NCI-H524 (cell line): ENCODE data around the gene IDH2.
"Not testable (repeated sequence)": the region's sequence is repeated elsewhere in the genome, so short reads cannot be mapped to it uniquely, and the experiment has no call there.

ENCODE experiments used
- DNase-seq, 2 experiments: peaks; one replicate each; lab custom pipeline; 2025; lab: John Stamatoyannopoulos, UW

The IDH2 gene

DNA sequence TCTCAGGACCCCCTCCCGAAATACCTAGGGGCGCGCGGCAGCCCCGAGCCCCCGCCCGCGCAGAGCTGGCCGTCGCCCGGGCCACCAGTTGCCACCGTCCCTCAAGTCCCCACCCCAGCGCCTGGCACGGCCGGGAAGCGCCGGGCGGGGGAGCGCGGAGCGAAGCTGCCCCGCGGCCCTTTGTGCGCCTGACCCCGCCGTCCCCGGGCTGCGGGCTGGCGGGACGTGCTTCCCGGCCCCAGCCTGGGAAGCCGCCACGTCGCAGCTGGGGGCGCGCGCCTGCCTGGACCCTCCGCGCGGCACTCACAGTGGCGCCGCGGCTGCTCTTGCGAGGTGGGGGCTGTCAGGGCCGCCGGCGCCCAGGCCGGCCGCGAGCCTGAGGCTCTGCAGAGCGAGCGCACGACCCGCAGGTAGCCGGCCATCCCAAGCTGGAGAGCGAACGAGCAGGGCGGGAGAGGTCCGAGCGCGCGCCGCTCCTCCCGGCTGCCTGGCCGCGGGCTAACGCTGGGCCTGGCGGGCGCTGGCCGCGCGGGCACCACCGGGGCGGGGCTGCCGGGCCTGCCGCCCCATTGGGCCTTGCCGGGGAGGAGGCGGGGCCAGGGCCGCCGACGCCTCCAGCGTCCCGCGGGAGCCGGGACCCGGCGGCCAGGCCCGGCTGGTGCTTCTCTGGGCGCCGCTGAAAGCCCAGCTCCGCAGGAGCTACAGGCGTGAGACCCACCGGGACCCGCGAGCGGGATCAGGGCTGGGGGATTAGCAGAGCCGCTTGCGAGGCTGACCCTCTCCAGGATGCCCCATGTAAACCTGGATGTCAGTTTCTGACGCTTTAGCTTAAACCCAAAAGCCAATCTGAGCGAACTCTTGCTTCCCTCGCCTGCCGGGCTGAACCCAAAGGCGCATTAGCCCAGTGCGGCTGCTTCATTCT is at the start of gene IDH2:
IDH2 (minus strand) TSS at position 500 of the 922 bp plus-strand sequence; CDS start at position 422, 78 bp downstream.
- peak; percentile 85 to 89 for DNase-seq

DNA sequence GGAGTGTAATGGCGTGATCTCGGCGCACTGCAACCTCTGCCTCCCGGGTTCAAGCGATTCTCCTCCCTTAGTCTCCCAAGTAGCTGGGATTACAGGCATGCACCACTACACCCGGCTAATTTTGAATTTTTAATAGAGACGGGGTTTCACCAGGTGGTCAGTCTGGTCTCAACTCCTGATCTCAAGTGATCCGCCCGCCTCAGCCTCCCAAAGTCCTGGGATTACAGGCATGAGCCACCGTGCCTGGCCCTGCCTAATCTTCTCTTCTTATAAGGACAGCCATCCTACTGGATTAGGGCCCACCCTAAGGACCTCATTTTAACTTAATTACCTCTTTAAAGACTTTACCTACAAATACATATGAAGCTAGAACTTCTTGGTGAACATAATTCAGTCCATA is 48.3 kb upstream of the IDH2 start:
- not testable (repeated sequence) for DNase-seq

DNA sequence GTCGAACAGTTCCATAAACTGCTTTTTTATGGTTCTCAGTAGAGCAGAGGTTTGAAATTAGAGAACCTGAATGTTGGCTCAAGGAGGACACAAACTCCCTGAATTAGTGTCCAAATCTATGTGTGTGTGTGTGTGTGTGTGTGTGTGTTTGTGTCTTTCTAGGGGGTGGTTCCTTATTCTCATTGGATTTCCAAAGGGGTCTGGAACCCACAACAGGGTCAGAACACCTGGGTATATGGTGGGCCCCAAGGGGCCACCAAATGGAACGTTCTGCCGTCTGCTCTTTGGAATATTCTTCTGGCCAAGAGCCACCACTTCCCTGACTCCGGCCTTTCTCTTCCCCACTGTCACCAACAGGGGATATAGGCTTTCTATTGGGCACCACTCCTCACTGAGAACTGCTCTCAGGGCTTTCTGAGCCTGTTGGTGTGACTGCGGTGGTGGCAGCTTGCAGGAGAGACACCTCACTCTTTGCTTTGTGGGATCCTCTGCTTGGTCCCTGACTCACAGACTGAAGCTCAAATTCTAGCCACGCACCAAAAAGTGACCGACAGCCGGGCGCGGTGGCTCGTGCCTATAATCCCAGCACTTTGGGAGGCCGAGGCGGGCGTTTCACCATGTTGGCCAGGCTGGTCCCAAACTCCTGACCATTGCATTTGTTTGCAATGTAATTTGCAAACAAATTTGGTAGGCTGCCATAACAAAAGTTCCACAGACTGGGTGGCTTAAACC is 47.5 kb upstream of the IDH2 start:
- DNase-seq: no peak

DNA sequence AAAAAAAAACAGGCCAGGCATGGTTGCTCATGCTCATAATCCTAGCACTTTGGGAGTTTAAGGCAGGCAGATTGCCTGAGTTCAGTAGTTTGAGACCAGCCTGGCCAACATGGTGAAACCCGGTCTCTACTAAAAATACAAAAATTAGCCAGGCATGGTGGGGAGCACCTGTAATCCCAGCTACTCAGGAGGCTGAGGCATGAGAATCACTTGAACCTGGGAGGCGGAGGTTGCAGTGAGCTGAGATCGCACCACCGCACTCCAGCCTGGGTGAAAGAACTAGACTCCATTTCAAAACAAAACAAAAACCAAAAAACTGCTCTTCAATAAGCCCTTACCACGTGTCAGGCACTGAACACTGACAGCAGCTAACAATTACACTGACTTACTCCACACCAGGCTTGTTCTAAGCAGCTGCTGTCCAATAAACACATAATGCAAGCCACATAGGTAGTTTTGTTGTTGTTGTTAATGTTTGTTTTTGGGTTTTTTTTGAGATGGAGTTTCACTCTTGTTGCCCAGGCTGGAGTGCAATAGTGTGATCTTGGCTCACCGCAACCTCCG is 44.0 kb upstream of the IDH2 start:
- not testable (repeated sequence) for DNase-seq

DNA sequence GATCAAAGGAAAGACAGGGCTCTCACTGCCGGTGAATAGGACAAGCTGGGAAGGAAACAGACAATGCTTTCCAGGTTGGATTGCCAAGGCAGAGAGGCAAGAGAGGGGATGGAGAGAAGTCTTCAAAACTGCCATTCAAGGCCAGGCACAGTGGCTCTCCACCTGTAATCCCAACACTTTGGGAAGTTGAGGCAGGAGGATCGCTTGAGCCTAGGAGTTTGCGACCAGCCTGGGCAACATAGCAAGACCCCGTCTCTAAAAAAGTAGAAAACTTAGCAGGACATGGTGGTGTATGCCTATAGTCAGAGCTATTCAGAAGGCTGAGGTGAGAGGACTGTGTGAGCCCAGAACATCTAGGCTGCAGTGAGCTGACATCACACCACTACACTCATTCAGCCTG is 43.5 kb upstream of the IDH2 start:
- no peak for DNase-seq

DNA sequence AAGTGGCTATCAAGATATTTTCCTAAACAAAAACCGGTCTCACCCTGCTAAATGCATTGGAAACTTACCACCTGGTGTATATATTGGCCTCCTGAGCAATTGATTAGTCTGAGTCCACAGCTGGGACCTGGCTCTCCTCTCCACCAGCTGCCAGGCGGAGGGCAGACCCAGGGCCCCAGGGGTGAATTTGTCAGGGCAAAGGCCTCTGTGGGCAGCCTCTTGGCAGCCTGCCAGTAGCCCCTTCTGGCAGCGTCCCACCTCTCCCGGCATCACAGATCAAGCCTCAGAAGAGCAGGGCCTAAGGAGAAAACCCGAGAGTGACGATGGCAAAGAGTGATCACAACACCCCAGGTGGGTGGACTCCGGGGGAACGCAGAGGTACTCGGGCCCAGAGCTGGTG is 43.0 kb upstream of the IDH2 start:
- DNase-seq: peak in 1 of 2 experiments; percentile 25

DNA sequence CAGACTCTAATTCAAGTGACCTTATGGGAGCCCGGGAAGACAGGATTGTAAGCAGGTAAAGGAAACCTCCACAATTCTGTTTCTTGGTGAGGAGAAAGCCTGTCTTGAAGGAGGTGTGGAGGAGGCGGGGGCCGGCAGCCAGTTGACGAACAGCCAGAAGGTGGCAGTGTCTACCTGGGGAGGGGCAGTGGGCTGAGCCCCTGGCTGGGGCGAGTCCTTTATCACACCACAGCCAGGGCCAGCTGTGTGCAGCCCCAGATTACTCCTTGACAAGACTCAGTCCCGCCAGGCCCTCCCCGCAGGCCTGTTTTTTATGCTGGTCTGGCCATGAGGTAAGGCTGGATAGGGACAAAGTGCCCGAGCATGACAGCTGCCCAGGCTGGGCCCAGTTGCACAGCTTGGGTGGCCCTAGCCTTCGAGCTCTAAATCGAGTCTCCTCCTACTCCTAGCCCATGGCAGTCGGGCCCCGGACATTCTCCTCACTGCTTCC is 40.9 kb upstream of the IDH2 start:
- peak; percentile 86 to 93 for DNase-seq

DNA sequence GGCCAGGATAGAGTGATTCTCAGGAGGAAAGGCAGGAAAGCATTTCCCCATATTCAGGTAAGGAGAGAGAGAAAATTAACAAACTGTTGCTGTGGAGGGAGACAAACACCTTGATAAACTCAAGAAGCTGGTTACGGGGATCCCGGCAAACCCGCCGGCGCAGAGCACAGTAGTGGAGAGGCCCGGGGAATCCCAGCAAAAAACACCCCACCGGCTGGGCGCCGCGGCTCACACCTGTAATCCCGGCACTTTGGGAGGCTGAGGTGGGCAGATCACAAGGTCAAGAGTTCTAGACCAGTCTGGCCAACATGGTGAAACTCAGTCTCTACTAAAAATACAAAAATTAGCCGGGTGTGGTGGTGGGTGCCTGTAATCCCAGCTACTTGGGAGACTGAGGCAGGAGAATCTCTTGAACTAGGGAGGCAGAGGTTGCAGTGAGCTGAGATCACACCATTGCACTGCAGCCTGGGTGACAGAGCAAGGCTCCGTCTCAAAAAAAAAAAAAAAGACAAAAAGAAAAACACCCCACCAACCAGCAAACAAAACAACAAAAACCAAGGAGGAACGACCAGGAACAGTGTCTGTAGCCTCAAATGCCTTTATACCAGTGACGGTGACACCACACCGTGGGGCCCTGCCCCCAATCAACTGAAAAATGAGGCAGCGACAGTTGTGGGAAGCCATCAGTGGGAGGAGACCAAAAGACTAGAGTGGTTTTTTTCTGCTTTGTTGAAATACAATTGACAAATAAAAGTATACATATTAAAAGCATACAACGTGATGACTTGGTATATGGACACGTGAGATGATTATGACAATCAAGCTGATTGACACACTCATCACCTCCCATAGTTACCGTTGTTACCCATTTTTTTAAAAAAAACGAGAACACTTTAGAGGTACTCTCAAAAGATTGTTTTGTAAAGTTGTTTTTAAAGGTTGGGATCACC is 40.2 kb upstream of the IDH2 start:
- DNase-seq: no peak

DNA sequence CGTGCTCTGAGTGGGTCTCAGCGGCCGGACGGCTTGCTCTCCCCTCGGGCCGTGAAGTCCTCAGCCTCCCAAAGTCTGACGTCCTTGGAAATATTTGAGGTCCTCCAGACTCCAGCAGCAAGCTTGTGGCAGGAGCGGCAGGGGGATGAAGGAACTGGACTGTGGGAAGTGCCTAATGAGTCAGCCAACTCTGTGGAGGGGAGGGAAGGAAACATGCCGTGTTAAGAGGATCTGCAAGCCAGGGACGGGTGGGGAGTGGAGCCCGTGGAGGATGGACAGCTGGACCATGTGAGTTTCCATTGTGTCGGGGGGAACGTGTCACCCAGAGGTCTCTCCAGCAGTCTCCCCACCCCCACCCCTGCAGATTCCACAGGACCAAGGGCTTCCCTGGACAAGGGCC is 39.4 kb upstream of the IDH2 start:
- no peak for DNase-seq

DNA sequence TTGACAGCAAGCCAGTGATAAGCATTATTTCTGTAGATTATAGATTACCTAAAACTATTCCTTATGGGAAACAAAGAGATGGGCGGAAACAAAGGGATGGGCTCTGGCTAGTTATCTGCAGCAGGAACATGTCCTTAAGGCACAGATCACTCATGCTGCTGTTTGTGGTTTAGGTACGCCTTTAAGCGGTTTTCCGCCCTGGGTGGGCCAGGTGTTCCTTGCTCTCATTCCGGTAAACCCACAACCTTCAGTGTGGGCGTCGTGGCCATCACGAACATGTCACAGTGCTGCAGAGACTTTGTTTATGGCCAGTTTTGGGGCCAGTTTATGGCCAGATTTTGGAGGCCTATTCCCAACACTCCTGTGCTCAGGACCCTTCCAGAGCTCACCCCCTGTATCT is 37.3 kb upstream of the IDH2 start:
- not testable (repeated sequence) for DNase-seq

DNA sequence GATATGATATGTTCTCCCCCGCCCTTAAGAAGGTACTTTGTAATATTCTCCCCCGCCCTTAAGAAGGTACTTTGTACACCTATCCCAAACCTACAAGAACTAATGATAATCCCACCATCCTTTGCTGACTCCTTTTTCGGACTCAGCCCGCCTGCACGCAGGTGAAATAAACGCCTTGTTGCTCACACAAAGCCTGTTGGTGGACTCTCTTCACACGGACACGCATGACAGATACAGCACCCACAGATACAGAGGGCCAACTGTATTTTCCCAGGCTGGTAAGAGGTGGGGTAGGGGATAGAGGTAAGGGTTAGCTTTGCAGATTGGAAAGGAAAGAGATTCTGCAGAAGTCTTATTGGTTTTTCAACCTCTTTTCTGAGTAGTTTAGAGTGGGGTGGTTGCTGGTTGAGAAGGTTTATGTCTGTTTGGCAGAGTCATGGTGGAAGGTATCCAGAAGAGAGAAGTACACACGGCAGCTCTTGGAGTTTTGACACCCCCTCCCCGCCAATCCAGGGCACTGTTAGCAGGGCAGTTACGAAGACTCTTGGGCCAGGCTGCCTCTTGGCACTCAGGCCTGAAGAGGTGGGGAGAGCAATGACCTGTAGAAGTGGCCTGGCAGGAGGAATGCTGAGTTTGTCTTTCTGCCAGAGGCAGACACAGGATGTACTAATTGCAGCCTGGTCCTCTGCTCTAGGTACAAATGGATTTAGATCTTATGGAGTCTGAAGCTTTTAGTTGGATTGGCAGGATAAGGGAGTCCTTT is 36.0 kb upstream of the IDH2 start:
- DNase-seq: no peak

DNA sequence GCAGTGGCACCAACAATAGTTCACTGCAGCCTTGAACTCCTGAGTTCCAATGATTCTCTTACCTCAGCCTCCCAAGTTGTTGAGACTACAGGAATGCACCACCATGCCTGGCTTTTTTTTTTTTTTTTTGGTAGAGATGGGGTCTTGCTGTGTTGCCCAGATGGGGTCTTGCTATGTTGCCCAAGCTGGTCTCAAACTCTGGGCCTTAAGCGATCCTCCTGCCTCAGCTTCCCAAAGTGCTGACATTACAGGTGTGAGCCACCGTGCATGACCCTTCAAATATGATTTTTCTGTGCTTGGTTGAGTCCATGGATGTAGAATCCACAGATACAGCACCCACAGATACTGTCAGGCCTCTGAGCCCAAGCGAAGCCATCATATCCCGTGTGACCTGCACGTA is 30.2 kb upstream of the IDH2 start:
- no peak for DNase-seq

DNA sequence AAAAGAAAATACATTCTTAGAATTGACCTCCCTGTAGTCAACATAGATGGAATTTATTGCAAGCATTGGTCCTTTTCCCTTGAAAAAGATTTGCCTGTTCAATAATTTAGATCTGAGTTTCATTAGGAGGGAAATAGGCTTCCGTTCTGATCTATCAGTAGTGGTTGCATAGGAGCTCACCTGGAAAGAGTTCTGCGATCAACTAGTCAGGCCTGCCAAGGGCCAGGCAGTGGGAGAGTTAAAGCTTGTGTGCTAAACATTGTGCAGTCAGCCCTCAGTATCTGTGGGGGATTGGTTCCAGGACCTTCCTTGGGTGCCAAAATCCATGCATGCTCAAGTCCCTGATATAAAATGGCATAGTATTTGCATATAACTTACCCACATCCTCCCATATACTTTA is 29.6 kb upstream of the IDH2 start:
- no peak for DNase-seq

DNA sequence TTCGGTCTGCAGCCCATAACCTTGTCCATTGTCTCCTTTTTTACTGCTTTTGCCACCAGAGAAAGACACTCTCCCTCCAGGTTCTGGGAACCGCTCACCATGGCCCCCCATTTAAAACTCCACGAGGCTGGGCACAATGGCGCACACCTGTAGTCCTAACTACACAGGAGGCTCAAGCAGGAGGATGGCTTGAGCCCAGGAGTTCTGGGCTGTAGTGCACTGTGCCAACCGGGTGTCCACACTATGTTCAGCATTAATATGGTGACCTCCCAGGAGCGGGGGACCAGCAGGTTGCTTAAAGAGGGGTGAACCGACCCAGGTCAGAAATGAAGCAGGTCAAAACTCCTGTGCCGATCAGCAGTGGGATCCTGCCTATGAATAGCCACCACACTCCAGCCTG is 28.0 kb upstream of the IDH2 start:
- no peak for DNase-seq

DNA sequence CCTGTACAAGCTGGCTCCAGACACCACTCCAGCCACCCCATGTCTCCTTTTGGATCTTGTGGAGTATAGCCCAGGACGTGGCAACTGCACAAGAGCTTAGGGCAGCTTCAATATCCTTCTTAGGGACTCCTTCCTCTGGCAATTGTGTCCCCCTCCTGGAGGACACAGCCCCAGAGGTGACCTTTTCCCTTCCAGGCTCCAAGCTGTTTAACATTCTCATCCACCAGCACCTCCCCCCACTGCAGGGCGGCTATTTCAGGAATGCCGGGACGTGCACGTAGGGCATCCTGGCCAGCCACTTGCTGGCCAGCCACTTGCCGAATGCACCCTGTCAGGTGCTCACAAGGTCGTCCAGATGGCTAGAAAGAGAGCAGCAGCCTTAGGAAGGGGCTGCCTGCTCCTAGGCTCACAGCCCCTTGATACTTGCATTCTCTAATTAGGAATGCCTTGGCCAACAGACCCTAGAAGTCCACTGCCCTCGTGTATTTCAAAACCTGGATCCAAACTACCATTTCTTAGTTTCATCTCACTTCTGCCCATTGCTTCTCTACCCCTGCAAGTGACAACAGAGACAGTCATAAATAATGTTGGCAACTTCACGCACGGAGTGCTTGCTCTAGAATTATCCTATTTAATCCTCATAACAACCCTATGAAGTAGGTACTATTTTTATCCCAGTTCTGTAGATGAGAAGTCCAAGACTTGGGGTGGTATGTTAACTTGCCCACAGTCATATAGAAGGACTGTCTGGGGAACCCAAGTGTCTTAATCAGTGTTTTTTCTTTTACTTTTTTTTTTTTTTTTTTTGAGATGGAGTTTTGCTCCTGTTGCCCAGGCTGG is 24.5 kb upstream of the IDH2 start:
- peak; percentile 66 to 85 for DNase-seq

DNA sequence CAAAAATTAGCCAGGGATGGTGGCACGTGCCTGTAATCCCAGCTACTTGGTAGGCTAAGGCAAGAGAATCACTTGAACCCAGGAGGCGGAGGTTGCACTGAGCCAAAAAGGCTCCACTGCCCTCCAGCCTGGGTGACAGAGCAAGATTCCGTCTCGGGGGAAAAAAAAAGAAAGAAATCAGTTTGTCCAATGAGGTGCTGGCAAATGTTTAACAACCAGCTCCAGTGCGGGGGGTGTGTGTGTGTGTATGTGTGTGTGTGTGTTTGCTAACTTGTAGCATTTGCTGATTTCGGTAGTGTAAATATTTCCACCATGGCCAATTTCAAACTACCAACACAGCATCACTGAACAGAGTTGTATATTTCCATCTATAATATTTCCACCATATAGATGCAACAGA is 23.8 kb upstream of the IDH2 start:
- DNase-seq: no peak

DNA sequence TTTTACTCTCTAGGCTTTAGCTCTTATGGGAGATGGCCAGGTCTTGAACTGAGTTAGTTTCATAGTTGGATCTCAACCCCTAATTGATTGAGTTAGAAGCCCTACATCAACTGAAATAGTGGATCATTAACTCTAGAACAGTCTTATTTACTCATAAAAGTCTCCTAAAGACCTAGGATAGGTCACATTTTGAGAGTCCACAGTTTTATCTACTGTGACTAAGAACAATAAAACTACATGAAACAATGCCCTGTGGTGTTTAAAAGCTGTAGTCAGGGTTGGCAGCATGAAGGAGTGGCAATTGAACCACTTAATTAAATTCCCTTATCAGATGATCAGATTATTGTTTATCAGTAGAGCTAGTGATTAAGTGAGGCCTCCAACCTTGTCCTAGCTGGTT is 22.2 kb upstream of the IDH2 start:
- no peak for DNase-seq

DNA sequence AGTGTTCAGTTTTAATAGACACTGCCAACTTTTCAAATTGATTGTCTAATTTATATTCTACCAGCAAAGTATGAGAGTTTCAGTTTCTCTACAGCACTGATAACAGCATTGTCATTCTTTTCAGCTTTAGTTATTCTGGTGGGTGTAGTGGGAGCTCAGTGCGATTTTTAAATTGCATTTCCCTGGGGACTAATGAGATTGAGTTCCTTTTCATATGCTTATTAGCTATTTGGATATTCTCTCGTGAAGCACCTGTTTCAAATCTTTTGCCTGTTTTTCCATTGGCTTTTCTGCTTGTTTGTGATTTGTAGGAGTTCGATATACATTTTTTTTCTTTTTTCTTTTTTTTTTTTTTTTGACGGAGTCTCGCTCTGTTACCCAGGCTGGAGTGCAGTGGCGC is 18.8 kb upstream of the IDH2 start:
- no peak for DNase-seq

DNA sequence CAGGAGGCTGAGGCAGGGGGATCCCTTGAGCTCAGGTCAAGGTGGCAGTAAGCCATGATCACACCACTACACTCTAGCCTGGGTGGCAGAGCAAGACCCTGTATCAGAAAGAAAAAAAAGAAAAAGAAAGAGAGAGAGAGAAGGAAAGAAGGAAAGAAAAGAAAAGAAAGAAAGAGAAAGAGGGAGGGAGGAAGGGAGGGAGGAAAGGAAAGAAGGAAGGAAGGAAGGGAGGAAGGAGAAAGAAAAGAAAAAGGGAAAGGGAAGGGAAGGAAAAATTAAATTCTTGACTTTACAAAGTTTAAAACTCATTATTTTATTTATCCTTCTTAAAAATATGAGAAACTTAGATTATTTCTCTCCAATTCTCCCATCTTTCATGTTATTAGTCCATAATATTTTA is 17.1 kb upstream of the IDH2 start:
- no peak for DNase-seq

DNA sequence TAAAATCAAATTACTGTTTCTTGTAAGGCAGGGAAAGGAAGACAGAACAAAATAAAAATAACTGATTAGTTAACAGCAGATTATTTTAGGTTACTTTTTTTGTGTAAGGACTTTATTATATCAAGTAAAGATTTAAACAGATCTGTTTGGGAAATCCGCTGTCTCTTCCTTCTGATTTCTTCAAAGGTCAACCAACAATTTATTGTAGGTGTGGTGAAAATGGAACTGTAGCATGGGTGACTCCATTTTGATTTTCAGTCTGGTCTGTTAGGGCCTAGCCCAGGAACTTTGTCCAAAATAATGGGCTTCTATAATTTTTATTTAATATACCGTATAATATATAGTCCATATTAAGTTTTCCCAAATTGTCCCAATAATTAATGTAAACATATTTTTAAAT is 13.5 kb upstream of the IDH2 start:
- no peak for DNase-seq
